Fibroblast of pulmonary artery (primary cell): Measurements from ENCODE around the gene SLC9A8.

Experiments
- DNase-seq: peaks from one replicate; pipeline ENCODE4 v3.0.0-alpha.2; 2010; ENCODE audit warnings: low read depth
- H3K4me3 ChIP-seq: replicated peaks from 2 replicates; pipeline ENCODE4 v1.5.1; 2011; ENCODE audit warnings: low read depth, mild to moderate bottlenecking, control low read depth, low read length, moderate library complexity
- CTCF ChIP-seq: IDR thresholded peaks from 2 replicates; pipeline ENCODE4 v1.5.1; 2011; ENCODE audit warnings: mild to moderate bottlenecking, control low read depth, low read length, inconsistent platforms; ENCODE audit errors: missing control alignments

Gene SLC9A8

GRCh38 chr20:49812507-49813304 lies at the start of gene SLC9A8:
TSS of gene SLC9A8 (plus strand) at chr20:49812828. CDS start at chr20:49812923, 95 bp downstream.
- peak within 1 kb of the TSS; percentile 83 for H3K4me3 ChIP-seq
- TF ChIP-seq CTCF = peak; percentile 11
- DNase-seq = peak; percentile 94

- DNase-seq = no peak
- no peak overlapping the region for H3K4me3 ChIP-seq
- no peak for TF ChIP-seq CTCF
Measured at GRCh38 chr20:49762940-49763766, 49.5 kb upstream of the SLC9A8 start.

- TF ChIP-seq CTCF = no peak
- DNase-seq = no peak
- H3K4me3 ChIP-seq = no peak overlapping the region
Measured at GRCh38 chr20:49765413-49765736, 47.3 kb upstream of the SLC9A8 start.

- no peak overlapping the region for H3K4me3 ChIP-seq
- peak; percentile 72 for DNase-seq
Measured at GRCh38 chr20:49765846-49766541, 46.6 kb upstream of the SLC9A8 start.

GRCh38 chr20:49766979-49767521 lies 45.6 kb upstream of the SLC9A8 start:
- no peak for TF ChIP-seq CTCF
- DNase-seq = peak; percentile 29

More at GRCh38 chr20:49765846-49766541, 46.6 kb upstream of the SLC9A8 start:
- TF ChIP-seq CTCF = no peak

GRCh38 chr20:49768204-49769047 lies 44.2 kb upstream of the SLC9A8 start:
- no peak overlapping the region for H3K4me3 ChIP-seq
- DNase-seq = peak; percentile 99
- TF ChIP-seq CTCF = no peak

More at GRCh38 chr20:49766979-49767521, 45.6 kb upstream of the SLC9A8 start:
- H3K4me3 ChIP-seq = no peak overlapping the region
